ENCODE data around the gene PYGL.

Gene PYGL

GRCh38 chr14:50941151-50941550 is 3.1 kb downstream of the PYGL start:
- peaks cover 0 to 18% of the 10 kb centered on the region in 2 donors for H3K4me1 ChIP-seq (ENCODE audit: control insufficient read depth in 1 of 2, insufficient read depth in 2 of 2, low read length in 2 of 2)

GRCh38 chr14:50937800-50938199 is 6.5 kb downstream of the PYGL start:
- Histone ChIP-seq H3K4me3 (ENCODE audit: low read depth in 1 of 2, low read length in 2 of 2) (no peak overlapping the region), H3K9me3 (ENCODE audit: control insufficient read depth in 1 of 2, low read length in 2 of 2) (no peaks in the 10 kb centered on the region), H3K27me3 (ENCODE audit: control insufficient read depth in 1 of 2, insufficient read depth in 2 of 2, low read length in 2 of 2) (peaks cover 0 to 2% of the 10 kb centered on the region in 2 donors), H3K9ac (ENCODE audit: low read depth in 1 of 2, low read length in 2 of 2) (no peak overlapping the region), H3K36me3 (ENCODE audit: control insufficient read depth in 1 of 2, insufficient read depth in 2 of 2, low read length in 2 of 2) (no peaks in the 10 kb centered on the region), H3K4me1 (ENCODE audit: control insufficient read depth in 1 of 2, insufficient read depth in 2 of 2, low read length in 2 of 2) (no peaks in the 10 kb centered on the region), H3K27ac (ENCODE audit: low read depth, low read length) (no peak overlapping the region)

More at GRCh38 chr14:50941151-50941550, 3.1 kb downstream of the PYGL start:
- Histone ChIP-seq H3K9me3 (ENCODE audit: control insufficient read depth in 1 of 2, low read length in 2 of 2) (no peaks in the 10 kb centered on the region), H3K36me3 (ENCODE audit: control insufficient read depth in 1 of 2, insufficient read depth in 2 of 2, low read length in 2 of 2) (no peaks in the 10 kb centered on the region), H3K4me3 (ENCODE audit: low read depth in 1 of 2, low read length in 2 of 2) (no peak overlapping the region), H3K27ac (ENCODE audit: low read depth, low read length) (no peak overlapping the region), H3K9ac (ENCODE audit: low read depth in 1 of 2, low read length in 2 of 2) (no peak overlapping the region), H3K27me3 (ENCODE audit: control insufficient read depth in 1 of 2, insufficient read depth in 2 of 2, low read length in 2 of 2) (peaks cover 8 to 15% of the 10 kb centered on the region in 2 donors)

- H3K27me3 ChIP-seq (ENCODE audit: control insufficient read depth in 1 of 2, insufficient read depth in 2 of 2, low read length in 2 of 2), result peaks cover 0 to 2% of the 10 kb centered on the region in 2 donors
- no peaks in the 10 kb centered on the region for H3K36me3 ChIP-seq (ENCODE audit: control insufficient read depth in 1 of 2, insufficient read depth in 2 of 2, low read length in 2 of 2)
- no peak overlapping the region for H3K4me3 ChIP-seq (ENCODE audit: low read depth in 1 of 2, low read length in 2 of 2)
- H3K4me1 ChIP-seq (ENCODE audit: control insufficient read depth in 1 of 2, insufficient read depth in 2 of 2, low read length in 2 of 2), result peaks cover 0 to 4% of the 10 kb centered on the region in 2 donors
- no peak overlapping the region for H3K27ac ChIP-seq (ENCODE audit: low read depth, low read length)
- no peaks in the 10 kb centered on the region for H3K9me3 ChIP-seq (ENCODE audit: control insufficient read depth in 1 of 2, low read length in 2 of 2)
- no peak overlapping the region for H3K9ac ChIP-seq (ENCODE audit: low read depth in 1 of 2, low read length in 2 of 2)
These were observed 7.0 kb downstream of the PYGL start for GRCh38 chr14:50937325-50937724.

- no peak overlapping the region for H3K27ac ChIP-seq (ENCODE audit: low read depth, low read length)
- H3K36me3 ChIP-seq (ENCODE audit: control insufficient read depth in 1 of 2, insufficient read depth in 2 of 2, low read length in 2 of 2), result no peaks in the 10 kb centered on the region
These were observed 7.4 kb downstream of the PYGL start for GRCh38 chr14:50936882-50937281.

GRCh38 chr14:50936016-50936340 is 8.3 kb downstream of the PYGL start:
- Histone ChIP-seq H3K9me3 (ENCODE audit: control insufficient read depth in 1 of 2, low read length in 2 of 2) (no peaks in the 10 kb centered on the region), H3K4me3 (ENCODE audit: low read depth in 1 of 2, low read length in 2 of 2) (no peak overlapping the region), H3K4me1 (ENCODE audit: control insufficient read depth in 1 of 2, insufficient read depth in 2 of 2, low read length in 2 of 2) (peaks cover 0 to 8% of the 10 kb centered on the region in 2 donors), H3K9ac (ENCODE audit: low read depth in 1 of 2, low read length in 2 of 2) (no peak overlapping the region), H3K36me3 (ENCODE audit: control insufficient read depth in 1 of 2, insufficient read depth in 2 of 2, low read length in 2 of 2) (no peaks in the 10 kb centered on the region), H3K27me3 (ENCODE audit: control insufficient read depth in 1 of 2, insufficient read depth in 2 of 2, low read length in 2 of 2) (no peaks in the 10 kb centered on the region), H3K27ac (ENCODE audit: low read depth, low read length) (no peak overlapping the region)

More at GRCh38 chr14:50936882-50937281, 7.4 kb downstream of the PYGL start:
- H3K9me3 ChIP-seq (ENCODE audit: control insufficient read depth in 1 of 2, low read length in 2 of 2), result no peaks in the 10 kb centered on the region
- H3K9ac ChIP-seq (ENCODE audit: low read depth in 1 of 2, low read length in 2 of 2), result no peak overlapping the region
- H3K4me1 ChIP-seq (ENCODE audit: control insufficient read depth in 1 of 2, insufficient read depth in 2 of 2, low read length in 2 of 2), result peaks cover 0 to 8% of the 10 kb centered on the region in 2 donors
- peaks cover 0 to 2% of the 10 kb centered on the region in 2 donors for H3K27me3 ChIP-seq (ENCODE audit: control insufficient read depth in 1 of 2, insufficient read depth in 2 of 2, low read length in 2 of 2)
- H3K4me3 ChIP-seq (ENCODE audit: low read depth in 1 of 2, low read length in 2 of 2), result no peak overlapping the region

- H3K27me3 ChIP-seq (ENCODE audit: control insufficient read depth in 1 of 2, insufficient read depth in 2 of 2, low read length in 2 of 2), result no peaks in the 10 kb centered on the region
- no peaks in the 10 kb centered on the region for H3K9me3 ChIP-seq (ENCODE audit: control insufficient read depth in 1 of 2, low read length in 2 of 2)
- peaks cover 0 to 8% of the 10 kb centered on the region in 2 donors for H3K4me1 ChIP-seq (ENCODE audit: control insufficient read depth in 1 of 2, insufficient read depth in 2 of 2, low read length in 2 of 2)
- H3K27ac ChIP-seq (ENCODE audit: low read depth, low read length), result no peak overlapping the region
- no peak overlapping the region for H3K9ac ChIP-seq (ENCODE audit: low read depth in 1 of 2, low read length in 2 of 2)
- H3K4me3 ChIP-seq (ENCODE audit: low read depth in 1 of 2, low read length in 2 of 2), result no peak overlapping the region
- H3K36me3 ChIP-seq (ENCODE audit: control insufficient read depth in 1 of 2, insufficient read depth in 2 of 2, low read length in 2 of 2), result no peaks in the 10 kb centered on the region
These were observed 8.9 kb downstream of the PYGL start for GRCh38 chr14:50935126-50936015.

- Histone ChIP-seq H3K27ac (ENCODE audit: low read depth, low read length) (no peak overlapping the region), H3K4me3 (ENCODE audit: low read depth in 1 of 2, low read length in 2 of 2) (no peak overlapping the region), H3K36me3 (ENCODE audit: control insufficient read depth in 1 of 2, insufficient read depth in 2 of 2, low read length in 2 of 2) (no peaks in the 10 kb centered on the region), H3K9ac (ENCODE audit: low read depth in 1 of 2, low read length in 2 of 2) (no peak overlapping the region), H3K27me3 (ENCODE audit: control insufficient read depth in 1 of 2, insufficient read depth in 2 of 2, low read length in 2 of 2) (no peaks in the 10 kb centered on the region), H3K9me3 (ENCODE audit: control insufficient read depth in 1 of 2, low read length in 2 of 2) (no peaks in the 10 kb centered on the region), H3K4me1 (ENCODE audit: control insufficient read depth in 1 of 2, insufficient read depth in 2 of 2, low read length in 2 of 2) (peaks cover 0 to 8% of the 10 kb centered on the region in 2 donors)
These were observed 11.4 kb downstream of the PYGL start for GRCh38 chr14:50932592-50933495.

GRCh38 chr14:50932156-50932555 is 12.1 kb downstream of the PYGL start:
- Histone ChIP-seq H3K4me1 (ENCODE audit: control insufficient read depth in 1 of 2, insufficient read depth in 2 of 2, low read length in 2 of 2) (peaks cover 0 to 8% of the 10 kb centered on the region in 2 donors), H3K27me3 (ENCODE audit: control insufficient read depth in 1 of 2, insufficient read depth in 2 of 2, low read length in 2 of 2) (no peaks in the 10 kb centered on the region), H3K9me3 (ENCODE audit: control insufficient read depth in 1 of 2, low read length in 2 of 2) (no peaks in the 10 kb centered on the region), H3K4me3 (ENCODE audit: low read depth in 1 of 2, low read length in 2 of 2) (no peak overlapping the region), H3K36me3 (ENCODE audit: control insufficient read depth in 1 of 2, insufficient read depth in 2 of 2, low read length in 2 of 2) (no peaks in the 10 kb centered on the region), H3K9ac (ENCODE audit: low read depth in 1 of 2, low read length in 2 of 2) (no peak overlapping the region), H3K27ac (ENCODE audit: low read depth, low read length) (no peak overlapping the region)

- no peak overlapping the region for H3K4me3 ChIP-seq (ENCODE audit: low read depth in 1 of 2, low read length in 2 of 2)
- no peak overlapping the region for H3K9ac ChIP-seq (ENCODE audit: low read depth in 1 of 2, low read length in 2 of 2)
- H3K27me3 ChIP-seq (ENCODE audit: control insufficient read depth in 1 of 2, insufficient read depth in 2 of 2, low read length in 2 of 2), result no peaks in the 10 kb centered on the region
- no peaks in the 10 kb centered on the region for H3K36me3 ChIP-seq (ENCODE audit: control insufficient read depth in 1 of 2, insufficient read depth in 2 of 2, low read length in 2 of 2)
- no peak overlapping the region for H3K27ac ChIP-seq (ENCODE audit: low read depth, low read length)
- peaks cover 0 to 8% of the 10 kb centered on the region in 2 donors for H3K4me1 ChIP-seq (ENCODE audit: control insufficient read depth in 1 of 2, insufficient read depth in 2 of 2, low read length in 2 of 2)
- no peaks in the 10 kb centered on the region for H3K9me3 ChIP-seq (ENCODE audit: control insufficient read depth in 1 of 2, low read length in 2 of 2)
These were observed 12.7 kb downstream of the PYGL start for GRCh38 chr14:50931559-50931958.

- Histone ChIP-seq H3K27ac (ENCODE audit: low read depth, low read length) (no peak overlapping the region), H3K4me3 (ENCODE audit: low read depth in 1 of 2, low read length in 2 of 2) (no peak overlapping the region), H3K4me1 (ENCODE audit: control insufficient read depth in 1 of 2, insufficient read depth in 2 of 2, low read length in 2 of 2) (peaks cover 0 to 8% of the 10 kb centered on the region in 2 donors), H3K36me3 (ENCODE audit: control insufficient read depth in 1 of 2, insufficient read depth in 2 of 2, low read length in 2 of 2) (no peaks in the 10 kb centered on the region), H3K27me3 (ENCODE audit: control insufficient read depth in 1 of 2, insufficient read depth in 2 of 2, low read length in 2 of 2) (no peaks in the 10 kb centered on the region), H3K9ac (ENCODE audit: low read depth in 1 of 2, low read length in 2 of 2) (no peak overlapping the region), H3K9me3 (ENCODE audit: control insufficient read depth in 1 of 2, low read length in 2 of 2) (no peaks in the 10 kb centered on the region)
These were observed 14.8 kb downstream of the PYGL start for GRCh38 chr14:50929506-50929905.

Data from duodenal mucosa (tissue), 2 donors.